Measurements from ENCODE around the gene MSMB. TPM values are rescaled to one million over a fixed set of nuclear protein-coding genes. Genes with fewer than 3 reads are reported as not detected.
A peak's percentile ranks its signal among the peaks of the same experiment; 100 is the strongest.

Gene MSMB
- total and polyA plus RNA-seq, 2 of the 4 experiments (the other 2 are of a cell fraction): not detected

- ATAC-seq (ENCODE audit: low read depth) (no peak), DNase-seq (peak; percentile 12)
- Histone ChIP-seq H3K4ac (ENCODE audit: low read depth, low read length) (no peak overlapping the region), H2AFZ (replicated peaks; ENCODE audit: low read length, poor library complexity) (no peak overlapping the region), H3K4me1 (ENCODE audit: control insufficient read depth, insufficient read depth, low read length) (peaks cover 2% of the 10 kb centered on the region), H3K14ac (replicated peaks; ENCODE audit: low read depth, low read length) (no peak overlapping the region), H3K36me3 (ENCODE audit: control insufficient read depth, insufficient read depth, low read length) (no peaks in the 10 kb centered on the region), H4K91ac (ENCODE audit: insufficient read depth, low read depth, low read length) (no peak overlapping the region), H4K20me1 (ENCODE audit: insufficient read depth, low read length) (no peaks in the 10 kb centered on the region), H3K18ac (ENCODE audit: low read depth, low read length) (no peak overlapping the region), H3K27me3 (ENCODE audit: control insufficient read depth, insufficient read depth, low read length) (peaks cover 1% of the 10 kb centered on the region), H3K27ac (ENCODE audit: insufficient read depth, low read length) (no peak overlapping the region), H4K5ac (ENCODE audit: low read depth, low read length) (no peak overlapping the region), H3K4me2 (ENCODE audit: low read depth, low read length) (no peak overlapping the region), H4K8ac (ENCODE audit: low read depth in 2 of 2, low read length in 2 of 2) (no peak overlapping the region), H2AK5ac (ENCODE audit: low read depth, low read length) (no peak overlapping the region), H3K79me1 (ENCODE audit: low read depth in 1 of 2, low read length in 2 of 2) (no peaks in the 10 kb centered on the region), H3K9me1 (ENCODE audit: insufficient read depth, low read length) (no peaks in the 10 kb centered on the region), H3K9ac (ENCODE audit: low read depth, low read length) (no peak overlapping the region), H2AK9ac (replicated peaks; ENCODE audit: low read depth, low read length, poor library complexity) (no peak overlapping the region), H2BK20ac (ENCODE audit: low read depth, low read length) (no peak overlapping the region), H3K9me3 (ENCODE audit: control insufficient read depth, insufficient read depth, low read length) (no peaks in the 10 kb centered on the region), H2BK5ac (ENCODE audit: low read depth, low read length, poor library complexity, severe bottlenecking) (no peak overlapping the region), H2BK15ac (ENCODE audit: low read depth, low read length) (no peak overlapping the region), H3K23ac (ENCODE audit: low read depth, low read length) (no peak overlapping the region), H2BK120ac (ENCODE audit: low read depth, low read length) (no peak overlapping the region), H3K4me3 (ENCODE audit: insufficient read depth, low read depth, low read length) (no peak overlapping the region), H3K56ac (ENCODE audit: extremely low read depth, insufficient read depth, low read length) (no peak overlapping the region)
- dilution Hi-C loops (cut with HindIII; ENCODE audit: low sequenced_read_pairs, unreplicated experiment) (no loop called here), intact Hi-C loops (cut with micrococcal nuclease) (no loop called here), in situ Hi-C loops (cut with MboI; ENCODE audit: low sequenced_read_pairs) (no loop called here)
- POLR2A ChIA-PET (ENCODE audit: unreplicated experiment): no interaction called here
- no CpG with 5 or more reads among the region's 4 CpGs for WGBS, 2 experiments (ENCODE audit: extremely low coverage in 2 of 2, insufficient read length in 1 of 2)
- BruUV-seq (replicated peaks): no TSS peak
- CTCF ChIA-PET: no interaction called here
- TF ChIP-seq CEBPB (IDR thresholded peaks at IDR 0.05; ENCODE audit: low read depth, low read length): peak; percentile 44
- TF ChIP-seq NFE2L2 (IDR thresholded peaks at IDR 0.05; ENCODE audit: low read depth, low read length): no peak
Observed at GRCh38 chr10:46077141-46077554, 31.1 kb upstream of the MSMB start.
